SH-SY5Y (cell line): ENCODE data around the gene KCNK4.

ENCODE experiments used
- GATA2 ChIP-seq: IDR thresholded peaks from 2 replicates; pipeline ENCODE4 v1.6.1; 2011; ENCODE audit warnings: mild to moderate bottlenecking, low read depth, low read length
- GATA3 ChIP-seq: IDR thresholded peaks from 2 replicates; pipeline ENCODE4 v1.6.1; 2011; ENCODE audit warnings: low read depth, mild to moderate bottlenecking, low read length, moderate library complexity

DNA sequence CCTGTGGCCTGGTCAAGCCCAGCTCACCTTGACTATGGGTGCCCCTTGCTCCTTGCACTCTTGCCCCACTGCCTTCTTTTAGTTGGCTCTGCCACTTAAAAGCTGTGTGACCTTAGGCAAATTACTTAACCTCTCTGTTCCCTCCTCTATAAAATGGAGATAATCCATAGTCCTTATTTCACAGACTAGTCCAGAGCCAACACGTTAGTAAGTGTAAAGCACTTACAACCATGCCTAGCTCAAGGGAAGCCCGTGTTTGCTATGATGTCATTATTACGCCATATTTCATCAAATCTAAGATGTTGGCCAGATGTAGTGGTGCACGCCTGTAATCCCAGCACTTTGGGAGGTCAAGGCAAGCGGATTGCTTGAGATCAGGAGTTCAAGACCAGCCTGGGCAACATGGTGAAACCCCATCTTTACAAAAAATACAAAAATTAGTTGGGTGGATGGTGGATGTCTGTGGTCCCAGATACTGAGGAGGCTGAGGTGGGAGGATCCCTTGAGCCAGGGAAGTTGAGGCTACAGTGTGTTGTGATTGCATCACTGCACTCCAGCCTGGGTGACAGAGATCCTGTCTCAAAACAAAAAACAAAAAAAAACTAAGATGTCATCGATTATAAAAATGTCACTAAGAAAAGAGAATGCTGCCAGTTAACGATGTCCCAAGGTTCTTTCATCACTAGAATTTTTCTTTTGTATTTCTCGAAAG lies 46.6 kb downstream of the KCNK4 start:
- TF ChIP-seq GATA2 (no peak), GATA3 (no peak)
